HG03457 (cell line): ENCODE measurements around the gene SLC22A1.
"Not testable (repeated sequence)": the region's sequence is repeated elsewhere in the genome, so short reads cannot be mapped to it uniquely, and the experiment has no call there.

ENCODE experiments used
- ATAC-seq: cut with Tn5 transposase; IDR thresholded peaks from one replicate; pipeline ENCODE4 v1.9.1; 2021; ENCODE audit warnings: moderate number of reproducible peaks; ENCODE audit not compliant: unreplicated experiment

Gene SLC22A1

DNA sequence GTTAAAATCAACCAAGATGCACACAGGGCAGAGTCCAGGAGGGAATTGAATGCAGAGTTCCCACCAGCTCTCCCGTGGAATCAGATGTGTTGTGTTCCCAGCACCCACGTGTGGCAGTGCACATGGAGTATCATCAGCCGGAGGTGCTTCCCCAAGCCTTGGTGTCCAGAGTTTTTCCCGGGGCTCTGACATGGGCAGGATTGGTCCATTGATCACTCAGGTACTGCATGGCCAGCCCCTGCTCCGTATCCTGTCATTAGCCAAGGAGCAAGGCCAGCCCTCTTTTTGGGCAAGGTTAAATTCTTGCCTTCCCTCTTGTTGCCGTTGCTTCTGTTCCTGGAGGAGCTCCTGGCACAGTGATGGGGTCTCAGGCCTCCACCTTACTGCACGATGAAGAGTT lies 28.6 kb upstream of the SLC22A1 start:
- no peak for ATAC-seq

GRCh38 chr6:160093946-160094345 lies 27.7 kb upstream of the SLC22A1 start:
- no peak for ATAC-seq

- no peak for ATAC-seq
Measured at GRCh38 chr6:160095146-160095845, 26.3 kb upstream of the SLC22A1 start.

DNA sequence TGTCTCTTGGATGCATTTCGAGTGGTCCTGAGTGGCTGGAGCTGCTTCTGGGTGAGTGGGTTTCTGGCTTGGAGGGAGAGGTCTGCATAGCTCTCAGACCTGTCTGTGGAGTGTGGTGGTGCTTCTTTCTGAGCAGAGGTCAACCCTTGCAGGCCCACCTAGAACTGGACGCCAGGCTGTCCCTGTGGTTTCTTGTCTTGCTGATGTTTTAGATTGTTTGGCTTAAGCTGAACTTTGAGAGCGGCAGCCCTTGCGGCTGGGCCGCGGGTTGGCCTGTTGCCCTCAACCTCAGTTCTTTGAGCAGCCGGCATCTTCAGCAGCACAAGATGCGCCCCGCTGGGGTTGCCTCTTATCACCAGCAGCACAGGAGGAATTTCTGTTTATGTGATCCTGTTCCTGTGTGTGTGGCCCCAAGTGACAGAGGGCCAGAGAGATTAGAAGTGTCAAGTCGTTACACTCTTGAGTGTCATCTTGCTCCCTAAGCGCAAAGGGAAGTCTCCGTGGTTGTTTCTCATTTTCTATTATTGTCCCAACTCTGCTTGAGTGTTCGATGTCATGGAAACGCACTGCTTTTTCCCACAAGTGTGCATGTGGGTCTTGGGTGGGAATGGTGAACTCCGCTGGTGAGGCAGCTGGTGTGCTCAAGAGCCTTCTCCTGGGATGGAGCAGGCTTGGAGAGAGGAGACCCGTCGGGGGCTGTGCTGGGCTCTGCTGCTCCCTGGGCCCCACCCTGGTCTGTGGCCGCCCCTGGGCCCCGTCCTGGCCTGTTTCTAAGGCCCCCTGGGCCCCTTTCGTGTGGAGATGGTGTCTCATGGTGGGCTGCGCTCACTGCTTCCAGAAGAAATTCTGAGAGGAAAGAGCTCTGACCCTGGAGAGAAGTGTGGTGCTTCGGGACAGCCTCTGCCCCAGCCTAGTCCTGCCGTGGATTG lies 20.1 kb upstream of the SLC22A1 start:
- ATAC-seq, result no peak

GRCh38 chr6:160102399-160102798 lies 19.2 kb upstream of the SLC22A1 start:
- ATAC-seq, result no peak

DNA sequence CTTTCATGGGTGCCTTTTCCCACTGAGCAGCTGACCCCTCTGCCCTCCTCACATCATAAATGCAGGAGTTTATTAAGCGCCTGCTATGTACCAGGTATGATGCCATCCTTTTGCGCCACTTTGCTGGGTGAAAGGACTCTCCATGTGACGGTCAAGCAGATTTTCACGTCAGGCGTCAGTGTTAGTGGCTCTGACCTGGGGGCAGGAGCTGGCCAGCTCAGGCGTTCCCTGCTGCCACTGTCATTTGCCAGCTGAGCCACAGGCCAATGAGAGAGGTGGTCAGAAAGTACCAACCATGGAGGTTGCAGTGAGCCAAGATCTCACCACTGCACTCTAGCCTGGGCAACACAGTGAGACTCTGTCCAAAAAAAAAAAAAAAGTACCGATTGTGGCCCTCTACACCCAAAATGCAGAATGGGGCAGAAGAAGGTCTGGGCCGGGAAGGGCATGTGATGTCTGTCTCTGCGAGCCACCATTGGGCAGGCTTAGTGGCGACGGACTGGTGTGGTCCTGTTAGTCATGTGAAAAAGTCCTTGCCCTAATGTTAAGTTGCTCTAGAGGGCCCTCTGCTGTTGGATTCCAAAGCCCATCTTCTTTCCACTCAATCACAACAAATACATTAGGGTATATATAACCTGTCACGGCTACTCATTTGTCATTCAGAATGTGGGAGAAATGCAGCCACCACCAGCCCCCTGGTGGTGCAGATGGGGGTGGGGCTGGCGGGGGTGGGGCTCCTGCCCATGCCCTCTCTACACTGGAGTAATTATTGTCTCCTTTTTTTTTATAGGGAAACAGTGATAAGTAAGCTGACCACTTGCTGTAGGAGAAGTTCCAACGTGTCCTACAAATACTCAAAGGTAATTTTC lies 18.4 kb upstream of the SLC22A1 start:
- no peak for ATAC-seq

DNA sequence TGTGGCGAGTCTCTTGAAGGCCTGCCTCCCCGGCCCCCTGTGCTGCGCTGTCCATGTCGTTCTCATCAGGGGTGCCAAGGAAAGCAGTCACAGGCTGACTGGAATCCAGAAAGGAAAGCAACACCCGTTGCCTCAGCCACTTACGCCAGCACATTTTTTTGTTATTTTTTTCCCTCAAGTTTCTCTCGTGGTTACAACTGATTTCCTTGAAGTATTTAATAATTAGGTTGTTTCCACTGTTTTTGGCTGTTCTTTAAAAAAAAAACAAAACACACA lies 17.9 kb upstream of the SLC22A1 start:
- ATAC-seq, result no peak

DNA sequence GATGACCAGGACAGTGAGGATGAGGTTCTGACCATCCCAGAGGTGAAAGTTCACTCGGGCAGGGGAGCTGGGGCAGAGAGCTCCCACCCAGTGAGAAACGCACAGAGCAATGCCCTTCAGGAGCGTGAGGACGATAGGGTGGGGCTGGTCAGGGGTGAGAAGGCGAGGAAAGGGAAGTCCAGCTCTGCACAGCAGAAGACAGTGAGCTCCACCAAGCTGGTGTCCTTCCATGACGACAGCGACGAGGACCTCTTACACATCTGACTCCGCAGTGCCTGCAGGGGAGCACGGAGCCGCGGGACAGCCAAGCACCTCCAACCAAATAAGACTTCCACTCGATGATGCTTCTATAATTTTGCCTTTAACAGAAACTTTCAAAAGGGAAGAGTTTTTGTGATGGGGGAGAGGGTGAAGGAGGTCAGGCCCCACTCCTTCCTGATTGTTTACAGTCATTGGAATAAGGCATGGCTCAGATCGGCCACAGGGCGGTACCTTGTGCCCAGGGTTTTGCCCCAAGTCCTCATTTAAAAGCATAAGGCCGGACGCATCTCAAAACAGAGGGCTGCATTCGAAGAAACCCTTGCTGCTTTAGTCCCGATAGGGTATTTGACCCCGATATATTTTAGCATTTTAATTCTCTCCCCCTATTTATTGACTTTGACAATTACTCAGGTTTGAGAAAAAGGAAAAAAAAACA lies 16.6 kb upstream of the SLC22A1 start:
- no peak for ATAC-seq

- ATAC-seq, result no peak
Measured at GRCh38 chr6:160106010-160106409, 15.6 kb upstream of the SLC22A1 start.

GRCh38 chr6:160106701-160107100 lies 14.9 kb upstream of the SLC22A1 start:
- ATAC-seq, result no peak

DNA sequence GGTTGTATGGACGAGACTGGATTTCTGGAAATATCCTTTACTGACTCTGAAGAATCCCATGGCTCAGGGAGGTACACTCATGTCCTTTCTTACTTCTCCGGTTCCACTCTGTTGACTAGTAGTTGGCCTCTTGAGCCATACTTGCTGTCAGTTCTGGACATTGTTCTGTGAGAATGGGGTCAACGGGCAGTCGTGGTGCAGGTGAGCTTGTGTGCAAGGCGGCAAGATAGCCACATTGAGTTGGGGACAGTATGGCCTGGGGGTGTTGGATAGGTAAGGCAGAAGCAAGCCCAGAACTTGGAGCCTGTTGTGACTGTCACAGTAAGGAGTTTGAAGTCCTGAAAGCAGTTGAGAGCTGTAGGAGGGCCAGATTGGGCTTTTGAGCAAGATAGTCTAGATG lies 13.5 kb upstream of the SLC22A1 start:
- no peak for ATAC-seq

DNA sequence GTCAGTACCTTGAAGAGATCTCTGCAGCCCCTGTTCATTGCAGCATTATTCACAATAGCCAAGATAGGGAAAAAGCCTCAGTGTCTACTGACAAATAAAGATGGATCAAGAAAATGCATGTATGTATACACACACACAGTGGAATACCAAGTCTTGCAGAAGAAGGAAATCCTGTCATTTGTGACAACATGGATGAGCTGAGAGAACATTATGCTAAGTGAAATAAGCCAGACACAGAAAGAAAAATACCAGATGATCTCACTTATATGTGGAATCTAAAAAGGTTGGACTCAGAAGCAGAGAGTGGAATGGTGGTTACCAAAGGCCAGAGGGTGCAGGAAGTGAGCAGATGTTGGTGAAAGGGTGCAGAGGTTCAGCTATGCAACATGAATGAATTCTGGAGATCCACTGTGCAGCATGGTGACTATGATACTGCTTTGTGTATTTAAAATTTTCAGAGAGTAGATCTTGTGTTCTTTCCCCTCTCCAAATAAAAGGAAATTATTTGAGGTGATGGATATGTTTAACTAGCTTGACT lies 11.0 kb upstream of the SLC22A1 start:
- no peak for ATAC-seq

- no peak for ATAC-seq
Measured at GRCh38 chr6:160111806-160112205, 9.8 kb upstream of the SLC22A1 start.

DNA sequence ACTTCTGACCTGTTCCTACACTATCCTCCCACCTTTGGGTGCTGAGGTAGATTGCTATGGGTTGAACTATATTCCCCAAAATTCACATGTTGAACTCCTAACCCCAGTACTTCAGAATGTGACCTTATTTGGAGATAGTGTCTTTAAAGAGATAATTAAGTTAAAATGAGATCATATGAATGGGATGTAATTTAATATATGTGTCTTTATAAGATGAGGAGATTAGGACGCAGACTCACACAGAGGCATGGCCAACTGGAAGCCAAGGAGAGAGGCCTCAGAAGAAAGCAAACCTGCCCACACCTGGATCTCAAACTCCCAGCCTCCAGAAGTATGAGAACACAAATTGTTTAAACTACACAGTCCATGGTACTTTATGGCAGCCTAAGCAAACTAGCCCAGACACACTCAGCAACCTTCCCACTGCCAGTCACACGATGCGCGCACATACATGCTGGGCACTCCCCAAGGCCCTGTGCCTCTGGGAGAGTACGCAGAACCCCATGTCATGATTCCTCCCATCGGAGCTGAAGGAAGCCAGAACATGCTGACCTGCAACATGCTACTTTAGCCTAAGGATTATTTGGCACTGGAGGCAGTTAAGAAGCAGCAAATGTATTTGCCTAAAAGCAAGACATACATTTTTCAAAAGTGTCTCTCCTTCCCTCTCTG lies 8.9 kb upstream of the SLC22A1 start:
- ATAC-seq, result no peak

DNA sequence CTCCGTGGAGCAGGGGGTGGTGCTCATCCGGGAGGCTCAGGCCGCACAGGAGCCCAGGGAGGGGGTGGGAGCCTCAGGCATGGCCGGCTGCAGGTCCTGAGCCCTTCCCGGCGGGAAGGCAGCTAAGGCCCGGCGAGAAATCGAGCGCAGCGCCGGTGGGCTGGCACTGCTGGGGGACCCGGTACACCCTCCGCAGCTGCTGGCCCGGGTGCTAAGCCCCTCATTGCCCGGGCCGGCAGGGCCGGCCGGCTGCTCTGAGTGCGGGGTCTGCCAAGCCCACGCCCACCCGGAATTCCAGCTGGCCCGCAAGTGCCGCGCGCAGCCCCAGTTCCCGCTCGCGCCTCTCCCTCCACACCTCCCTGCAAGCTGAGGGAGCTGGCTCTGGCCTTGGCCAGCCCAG lies 7.1 kb upstream of the SLC22A1 start:
- ATAC-seq, result not testable (repeated sequence)

DNA sequence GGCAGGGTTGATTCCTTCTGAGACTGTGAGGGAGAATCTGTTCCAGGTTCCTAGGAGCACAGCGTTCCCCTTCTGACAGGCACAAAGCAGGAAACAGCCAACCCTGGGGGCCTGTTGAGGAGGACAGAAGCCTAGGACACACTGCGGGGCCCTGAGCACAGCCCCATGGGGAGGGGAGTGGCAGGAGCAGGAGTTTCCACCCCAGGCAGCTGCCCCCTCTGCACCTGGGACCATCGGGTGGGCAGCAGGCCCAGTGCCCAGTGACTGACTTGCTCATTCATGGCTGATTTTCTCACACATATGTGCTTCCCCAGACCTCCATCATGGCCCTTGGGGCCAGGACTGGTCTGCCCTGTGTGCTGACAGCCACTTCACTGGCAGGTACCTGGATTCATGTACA lies 6.2 kb upstream of the SLC22A1 start:
- no peak for ATAC-seq

DNA sequence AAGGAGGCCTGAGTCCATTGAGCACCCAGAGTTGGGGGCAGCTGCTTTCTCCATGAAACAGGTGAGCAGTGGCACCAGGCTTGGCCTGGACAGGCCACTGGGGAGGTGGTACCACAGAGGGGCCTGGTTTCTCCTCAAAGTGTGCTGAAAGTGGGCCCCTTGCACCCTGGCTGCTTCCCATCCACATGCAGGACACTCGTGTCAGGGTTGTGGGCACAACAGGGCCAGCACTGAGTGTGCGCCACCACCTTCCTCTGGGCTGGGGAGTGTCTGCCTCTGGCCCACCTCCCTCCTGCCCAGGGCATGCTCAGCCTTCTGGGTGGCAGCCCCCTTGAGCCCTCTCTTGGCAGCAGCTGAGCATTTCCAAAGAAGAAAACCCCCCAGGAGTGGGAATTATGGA lies 5.2 kb upstream of the SLC22A1 start:
- no peak for ATAC-seq

GRCh38 chr6:160117137-160117536 lies 4.5 kb upstream of the SLC22A1 start:
- no peak for ATAC-seq

DNA sequence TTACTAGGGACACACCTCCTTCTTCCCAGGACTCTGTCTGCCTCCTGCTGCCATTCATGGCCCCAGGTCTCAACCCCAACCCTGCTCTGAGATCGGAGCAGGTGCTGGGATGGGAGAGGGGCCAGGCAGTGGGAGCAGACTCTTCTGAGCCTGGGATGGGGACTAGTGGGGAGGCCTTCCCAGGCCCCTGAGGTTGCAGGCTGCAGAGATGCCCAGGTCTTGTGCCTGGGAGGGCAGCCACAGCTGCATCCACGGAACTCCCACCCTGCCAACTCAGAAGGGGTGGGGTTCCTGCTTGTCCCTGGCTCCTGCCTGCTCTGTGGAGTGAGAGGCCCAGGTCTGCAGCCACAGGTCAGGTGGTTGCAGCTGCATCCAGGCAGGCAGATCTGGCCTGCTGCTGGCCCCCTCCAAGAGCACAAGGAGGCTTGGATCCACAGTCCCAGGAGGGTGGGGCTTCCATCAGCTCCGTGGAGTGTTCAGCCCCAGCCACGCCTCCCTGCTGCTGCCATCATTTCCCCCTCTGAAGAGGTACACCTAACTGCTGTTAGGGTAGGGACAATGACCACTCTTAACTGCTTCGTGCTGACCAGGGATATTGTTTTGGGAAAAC lies 2.9 kb upstream of the SLC22A1 start:
- no peak for ATAC-seq

DNA sequence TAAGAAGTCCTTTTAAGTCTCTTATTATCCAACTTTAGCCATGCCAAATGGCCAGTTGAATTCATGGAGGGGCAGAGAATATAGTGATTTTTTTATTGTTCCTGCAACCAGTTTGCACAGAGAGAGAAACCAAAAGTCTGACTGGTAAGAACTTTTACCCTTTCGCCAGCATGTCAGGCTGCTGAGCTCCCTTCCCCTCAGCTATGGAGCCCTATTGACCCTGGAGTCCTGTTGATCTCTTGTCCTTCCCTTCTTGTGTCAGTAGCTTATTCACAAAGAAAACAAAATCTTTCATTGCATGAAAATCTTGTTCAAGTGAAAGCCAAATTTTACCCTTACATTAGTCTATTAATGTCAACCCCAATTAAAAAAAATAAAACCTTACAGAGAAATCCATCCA lies 1.5 kb upstream of the SLC22A1 start:
- ATAC-seq, result no peak
